ENCODE measurements around the gene DHX15.

- TF ChIP-seq CTCF (IDR thresholded peaks at IDR 0.05): no peak
- no peak for TF ChIP-seq POLR2A (IDR thresholded peaks at IDR 0.05)
These were observed 4.0 kb upstream of the DHX15 start for GRCh38 chr4:24588216-24588954.
